ENCODE measurements around the gene TMEM26.

GRCh38 chr10:61438141-61438988, 14.8 kb downstream of the TMEM26 start:
- TF ChIP-seq CTCF (IDR thresholded peaks at IDR 0.05), result no peak
- no peak for TF ChIP-seq ZFX (IDR thresholded peaks at IDR 0.05; ENCODE audit: borderline replicate concordance)
